ENCODE measurements around the gene MLX.
"Not testable (repeated sequence)": the region's sequence is repeated elsewhere in the genome, so short reads cannot be mapped to it uniquely, and the experiment has no call there.

Gene MLX

GRCh38 chr17:42537156-42537805 is 29.6 kb upstream of the MLX start:
- no peak for DNase-seq

GRCh38 chr17:42537826-42538451 is 29.0 kb upstream of the MLX start:
- no peak for DNase-seq

GRCh38 chr17:42538482-42538881 is 28.4 kb upstream of the MLX start:
- no peak for DNase-seq

GRCh38 chr17:42540558-42540957 is 26.3 kb upstream of the MLX start:
- not testable (repeated sequence) for DNase-seq

GRCh38 chr17:42541041-42541833 is 25.7 kb upstream of the MLX start:
- DNase-seq: no peak

- no peak for DNase-seq
These were observed 23.5 kb upstream of the MLX start for GRCh38 chr17:42543190-42544079.

GRCh38 chr17:42544874-42545283 is 22.0 kb upstream of the MLX start:
- no peak for DNase-seq

GRCh38 chr17:42545755-42546505 is 21.0 kb upstream of the MLX start:
- not testable (repeated sequence) for DNase-seq

GRCh38 chr17:42547001-42547461 is 19.9 kb upstream of the MLX start:
- DNase-seq: no peak

- no peak for DNase-seq
These were observed 19.2 kb upstream of the MLX start for GRCh38 chr17:42547698-42548069.

GRCh38 chr17:42548070-42548837 is 18.6 kb upstream of the MLX start:
- DNase-seq: peak; percentile 81

GRCh38 chr17:42548993-42549755 is 17.7 kb upstream of the MLX start:
- no peak for DNase-seq

GRCh38 chr17:42552736-42553135 is 14.2 kb upstream of the MLX start, which contains the start of gene HSD17B1:
Gene HSD17B1, plus strand, starts transcription at chr17:42552923. Its CDS starts 11 bp downstream, at chr17:42552934.
- not testable (repeated sequence) for DNase-seq

- DNase-seq: no peak
These were observed 13.6 kb upstream of the MLX start for GRCh38 chr17:42553161-42553818.

- no peak for DNase-seq
These were observed 13.0 kb upstream of the MLX start for GRCh38 chr17:42553866-42554249.

GRCh38 chr17:42554250-42555121 is 12.4 kb upstream of the MLX start:
- peak; percentile 72 for DNase-seq

GRCh38 chr17:42555122-42555622 is 11.7 kb upstream of the MLX start:
- no peak for DNase-seq

- not testable (repeated sequence) for DNase-seq
These were observed 10.8 kb upstream of the MLX start for GRCh38 chr17:42555961-42556617.

Data from activated gamma-delta T cell treated with Interleukin-2 at 50 U/mL for 16 hours (primary cell).